ENCODE measurements around the gene RPL28.
"Not testable (repeated sequence)": the region's sequence is repeated elsewhere in the genome, so short reads cannot be mapped to it uniquely, and the experiment has no call there.

RPL28 gene

DNA sequence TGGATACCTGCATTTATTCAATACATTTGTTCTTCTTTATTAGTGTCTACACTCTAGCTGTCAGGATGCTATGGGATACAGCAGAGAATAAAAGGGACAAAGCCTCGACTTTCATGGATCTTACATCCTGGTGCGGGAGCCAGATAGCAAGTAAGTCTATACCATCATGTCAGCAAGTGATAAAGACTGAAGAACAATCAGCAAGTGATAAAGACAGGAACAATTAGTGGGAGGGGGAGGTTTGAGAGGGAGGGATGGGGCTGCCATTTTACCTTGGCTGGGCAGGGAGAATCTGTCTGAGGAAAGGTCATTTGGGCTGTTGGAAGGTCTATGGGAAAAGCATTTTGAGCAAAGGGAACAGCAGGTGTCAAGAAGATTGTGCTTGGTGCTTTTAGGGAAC lies 24.4 kb downstream of the RPL28 start:
- TF ChIP-seq ZNF384 (IDR thresholded peaks at IDR 0.05): no peak
- no peak for TF ChIP-seq BHLHE40 (IDR thresholded peaks at IDR 0.05; ENCODE audit: borderline replicate concordance)
- no peak for TF ChIP-seq LEF1 (IDR thresholded peaks at IDR 0.05; ENCODE audit: borderline replicate concordance)
- TF ChIP-seq, protein P1, sequence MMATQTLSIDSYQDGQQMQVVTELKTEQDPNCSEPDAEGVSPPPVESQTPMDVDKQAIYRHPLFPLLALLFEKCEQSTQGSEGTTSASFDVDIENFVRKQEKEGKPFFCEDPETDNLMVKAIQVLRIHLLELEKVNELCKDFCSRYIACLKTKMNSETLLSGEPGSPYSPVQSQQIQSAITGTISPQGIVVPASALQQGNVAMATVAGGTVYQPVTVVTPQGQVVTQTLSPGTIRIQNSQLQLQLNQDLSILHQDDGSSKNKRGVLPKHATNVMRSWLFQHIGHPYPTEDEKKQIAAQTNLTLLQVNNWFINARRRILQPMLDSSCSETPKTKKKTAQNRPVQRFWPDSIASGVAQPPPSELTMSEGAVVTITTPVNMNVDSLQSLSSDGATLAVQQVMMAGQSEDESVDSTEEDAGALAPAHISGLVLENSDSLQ (IDR thresholded peaks at IDR 0.05): no peak
- TF ChIP-seq L3MBTL2 (conservative IDR thresholded peaks at IDR 0.05): no peak
- no peak for TF ChIP-seq FOXM1 (IDR thresholded peaks at IDR 0.05; ENCODE audit: borderline replicate concordance)
- TF ChIP-seq CTBP1 (IDR thresholded peaks at IDR 0.05; ENCODE audit: borderline replicate concordance): no peak
- TF ChIP-seq SUZ12 (IDR thresholded peaks at IDR 0.05): no peak
- no peak for TF ChIP-seq FOXA1 (IDR thresholded peaks at IDR 0.05)
- TF ChIP-seq ELF4 (IDR thresholded peaks at IDR 0.05): no peak
- no peak for TF ChIP-seq NFRKB (IDR thresholded peaks at IDR 0.05)
- TF ChIP-seq FOXK2 (IDR thresholded peaks at IDR 0.05): no peak
- TF ChIP-seq ARNT (IDR thresholded peaks at IDR 0.05): no peak
- no peak for TF ChIP-seq SP1 (IDR thresholded peaks at IDR 0.05)
- no peak for TF ChIP-seq HDGF (IDR thresholded peaks at IDR 0.05; ENCODE audit: borderline replicate concordance)
- TF ChIP-seq TARDBP (IDR thresholded peaks at IDR 0.05): no peak
- DNase-seq (ENCODE audit: extremely low spot score): no peak
- ChIA-PET CTCF (interaction anchor here (1.6 kb wide), 1 partner anchor 8 kb away, joined by 4 read pairs; no protein-coding TSS in a partner anchor), POLR2A (no interaction called here)

DNA sequence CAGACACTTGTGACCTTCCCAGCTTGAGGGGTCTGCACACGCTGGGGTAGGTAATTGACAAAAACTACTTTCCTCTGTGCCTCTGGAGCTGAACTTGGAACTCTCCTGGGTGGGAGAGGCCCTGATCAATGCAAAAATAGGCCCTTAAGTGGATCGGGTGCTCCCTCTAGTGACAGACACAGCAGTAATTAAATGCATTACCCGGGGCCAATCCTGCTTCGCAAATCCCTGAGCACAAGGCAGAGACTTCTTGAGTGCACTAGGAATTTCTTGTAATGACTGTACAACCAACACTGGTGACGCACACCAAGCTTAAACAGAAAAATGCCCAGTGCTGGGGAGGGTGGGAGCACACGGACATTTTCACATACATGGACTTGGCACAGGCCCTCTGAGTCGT lies 32.5 kb downstream of the RPL28 start:
- TF ChIP-seq L3MBTL2 (conservative IDR thresholded peaks at IDR 0.05) (peak; percentile 91), ARNT (IDR thresholded peaks at IDR 0.05) (no peak)
- peak; percentile 74 for DNase-seq (ENCODE audit: extremely low spot score)
- POLR2A ChIA-PET: interaction anchor here (0.7 to 1.0 kb wide), 2 partner anchors 138 to 159 kb away, joined by 3 read pairs; partner anchors contain the start of gene PPP6R1
- CTCF ChIA-PET: interaction anchor here (0.6 to 1.6 kb wide), 4 partner anchors 9 to 236 kb away, joined by 3 to 5 read pairs (median 4); no protein-coding TSS in a partner anchor

DNA sequence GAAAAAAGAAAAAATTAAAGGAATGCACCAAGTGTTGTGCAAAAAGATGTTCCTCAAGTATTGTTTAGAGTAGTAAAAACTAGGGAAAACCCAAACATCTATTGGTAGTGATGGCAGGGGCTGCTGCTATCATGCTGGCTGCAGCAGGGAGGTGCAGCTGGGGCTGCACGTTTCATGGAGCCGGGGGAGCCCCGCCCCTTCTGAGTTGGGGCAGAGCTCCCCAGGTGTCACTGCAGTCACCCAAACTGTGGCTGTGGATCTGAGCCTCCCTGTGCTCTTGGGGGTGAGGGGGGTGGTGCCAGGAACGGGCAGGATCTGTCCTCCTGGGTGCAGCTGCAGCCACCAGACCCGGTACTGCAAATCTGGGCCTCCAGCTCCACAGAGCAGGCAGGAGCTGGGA lies 33.4 kb downstream of the RPL28 start:
- POLR2A ChIA-PET: interaction anchor here (2.2 kb wide), 1 partner anchor 12 kb away, joined by 6 read pairs; the partner anchor contains the start of gene UBE2S

DNA sequence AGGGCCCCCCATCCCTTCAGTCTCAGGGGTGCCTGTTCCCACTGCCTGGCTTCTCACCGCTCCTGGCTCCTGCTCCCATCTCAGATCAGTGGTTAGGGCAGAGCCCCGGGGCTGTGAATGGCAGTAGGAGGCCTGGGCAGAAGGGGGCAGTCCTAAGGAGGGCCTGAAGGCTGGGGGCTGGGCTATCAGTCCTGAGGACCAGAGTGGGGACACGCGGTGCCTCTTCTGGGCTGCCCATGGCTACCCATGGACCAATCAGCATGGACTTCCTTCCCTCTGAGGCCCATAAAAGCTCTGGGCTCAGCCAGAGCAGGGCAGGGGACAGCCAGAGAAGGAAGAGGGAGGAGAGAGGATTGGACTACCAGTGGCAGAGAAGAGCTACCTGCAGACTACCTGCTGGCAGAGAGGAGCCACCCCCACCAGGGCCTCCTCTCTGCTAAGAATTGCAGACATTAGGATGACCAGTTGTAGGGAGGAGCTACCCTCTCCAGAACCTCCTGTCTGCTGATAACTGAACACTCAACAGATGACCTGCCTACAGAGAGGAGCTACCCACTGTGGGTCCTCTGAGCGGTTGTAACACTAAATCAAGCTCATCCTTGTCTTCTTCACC lies 34.0 kb downstream of the RPL28 start:
- ChIA-PET POLR2A (interaction anchor here (2.2 kb wide), 1 partner anchor 12 kb away, joined by 6 read pairs; the partner anchor contains the start of gene UBE2S), CTCF (interaction anchor here (0.6 kb wide), 1 partner anchor 132 kb away, joined by 3 read pairs; no protein-coding TSS in a partner anchor)
- TF ChIP-seq CTBP1 (IDR thresholded peaks at IDR 0.05; ENCODE audit: borderline replicate concordance) (no peak), FOXM1 (IDR thresholded peaks at IDR 0.05; ENCODE audit: borderline replicate concordance) (no peak)
- DNase-seq (ENCODE audit: extremely low spot score): no peak

More for the DNA sequence above, 33.4 kb downstream of the RPL28 start:
- no peak for DNase-seq (ENCODE audit: extremely low spot score)
- TF ChIP-seq FOXA1 (IDR thresholded peaks at IDR 0.05) (no peak), SUZ12 (IDR thresholded peaks at IDR 0.05) (no peak), HDGF (IDR thresholded peaks at IDR 0.05; ENCODE audit: borderline replicate concordance) (no peak), TARDBP (IDR thresholded peaks at IDR 0.05) (no peak), SP1 (IDR thresholded peaks at IDR 0.05) (no peak), FOXM1 (IDR thresholded peaks at IDR 0.05; ENCODE audit: borderline replicate concordance) (no peak), FOXK2 (IDR thresholded peaks at IDR 0.05) (no peak), BHLHE40 (IDR thresholded peaks at IDR 0.05; ENCODE audit: borderline replicate concordance) (no peak), CTBP1 (IDR thresholded peaks at IDR 0.05; ENCODE audit: borderline replicate concordance) (no peak)
- CTCF ChIA-PET: interaction anchor here (0.7 kb wide), 1 partner anchor 122 kb away, joined by 3 read pairs; no protein-coding TSS in a partner anchor

DNA sequence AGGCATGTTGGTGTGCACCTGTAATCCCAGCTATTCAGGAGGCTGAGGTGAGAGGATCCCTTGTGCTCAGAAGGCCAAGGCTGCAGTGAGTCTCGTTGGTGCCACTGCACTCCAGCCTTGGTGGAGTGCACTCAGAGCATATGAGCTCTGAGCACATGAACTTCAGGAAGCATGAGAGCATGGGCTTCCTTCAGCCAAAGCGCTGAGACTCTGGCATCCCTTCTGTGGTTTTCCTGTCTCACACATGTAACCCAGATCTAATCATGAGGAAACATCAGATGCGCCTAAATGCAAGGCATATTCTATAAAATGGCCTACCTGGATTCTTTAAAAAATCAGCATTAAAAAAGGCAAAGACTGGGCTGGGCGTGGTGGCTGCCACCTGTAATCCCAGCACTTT lies 35.5 kb downstream of the RPL28 start:
- POLR2A ChIA-PET: interaction anchor here (2.2 kb wide), 1 partner anchor 14 kb away, joined by 6 read pairs; the partner anchor contains the start of gene UBE2S
- CTCF ChIA-PET; DNase-seq (ENCODE audit: extremely low spot score): not testable (repeated sequence)

DNA sequence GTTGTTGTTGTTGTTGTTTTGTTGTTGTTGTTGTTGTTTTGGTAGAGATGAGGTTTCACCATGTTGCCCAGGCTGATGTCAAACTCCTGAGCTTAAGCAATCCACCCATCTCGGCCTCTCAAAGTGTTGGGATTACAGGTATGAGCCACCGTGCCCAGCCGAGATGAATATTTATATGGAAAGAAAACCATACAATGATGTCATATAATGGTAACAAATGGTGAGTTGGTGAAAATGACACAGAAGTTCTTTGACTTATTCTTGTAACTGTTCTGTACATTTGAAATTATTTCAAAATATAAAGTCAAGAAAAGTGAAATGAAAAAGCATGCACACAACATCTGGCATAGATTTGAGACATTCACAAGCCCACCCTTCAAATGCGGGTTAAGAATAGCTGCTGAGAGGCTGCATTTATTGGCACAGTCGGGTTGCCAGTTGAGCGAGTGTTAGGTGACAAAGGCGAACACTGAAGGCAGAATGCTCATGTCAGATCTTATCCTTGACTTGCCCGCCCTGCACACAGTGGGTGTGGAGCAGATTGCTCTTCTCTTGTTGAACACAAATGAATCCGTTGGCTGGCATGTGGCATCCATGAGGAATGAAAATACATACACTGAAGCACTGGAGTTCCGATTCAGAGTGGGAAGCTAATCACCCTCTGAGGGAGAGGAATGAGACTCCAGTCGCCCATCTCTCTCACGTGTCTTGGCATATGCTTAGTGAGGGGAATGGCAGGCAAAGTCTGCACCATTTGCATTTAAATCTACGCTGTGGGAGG lies 37.7 kb downstream of the RPL28 start:
- POLR2A ChIA-PET: no interaction called here
- no peak for TF ChIP-seq LEF1 (IDR thresholded peaks at IDR 0.05; ENCODE audit: borderline replicate concordance)
- no peak for TF ChIP-seq L3MBTL2 (conservative IDR thresholded peaks at IDR 0.05)
- no peak for TF ChIP-seq CTBP1 (IDR thresholded peaks at IDR 0.05; ENCODE audit: borderline replicate concordance)
- TF ChIP-seq HDGF (IDR thresholded peaks at IDR 0.05; ENCODE audit: borderline replicate concordance): no peak
- no peak for TF ChIP-seq ELF4 (IDR thresholded peaks at IDR 0.05)
- TF ChIP-seq, protein P1 (IDR thresholded peaks at IDR 0.05): no peak
- TF ChIP-seq SUZ12 (IDR thresholded peaks at IDR 0.05): no peak
- TF ChIP-seq BHLHE40 (IDR thresholded peaks at IDR 0.05; ENCODE audit: borderline replicate concordance): no peak
- no peak for TF ChIP-seq ZNF384 (IDR thresholded peaks at IDR 0.05)
- TF ChIP-seq NFRKB (IDR thresholded peaks at IDR 0.05): no peak
- no peak for TF ChIP-seq TARDBP (IDR thresholded peaks at IDR 0.05)
- no peak for TF ChIP-seq ARNT (IDR thresholded peaks at IDR 0.05)
- TF ChIP-seq FOXA1 (IDR thresholded peaks at IDR 0.05): no peak
- no peak for TF ChIP-seq FOXM1 (IDR thresholded peaks at IDR 0.05; ENCODE audit: borderline replicate concordance)
- TF ChIP-seq FOXK2 (IDR thresholded peaks at IDR 0.05): no peak
- TF ChIP-seq SP1 (IDR thresholded peaks at IDR 0.05): no peak
- no peak for DNase-seq (ENCODE audit: extremely low spot score)
- CTCF ChIA-PET: interaction anchor here (0.6 kb wide), 1 partner anchor 830 kb away, joined by 3 read pairs; no protein-coding TSS in a partner anchor

All from HEK293T (cell line).